ENCODE data around the gene CYFIP1. TPM values are rescaled to one million over a fixed set of nuclear protein-coding genes. Genes with fewer than 3 reads are reported as not detected.

Gene CYFIP1
- polyA plus RNA-seq, 1 donor from 2014 or later = 9.3 TPM

DNA sequence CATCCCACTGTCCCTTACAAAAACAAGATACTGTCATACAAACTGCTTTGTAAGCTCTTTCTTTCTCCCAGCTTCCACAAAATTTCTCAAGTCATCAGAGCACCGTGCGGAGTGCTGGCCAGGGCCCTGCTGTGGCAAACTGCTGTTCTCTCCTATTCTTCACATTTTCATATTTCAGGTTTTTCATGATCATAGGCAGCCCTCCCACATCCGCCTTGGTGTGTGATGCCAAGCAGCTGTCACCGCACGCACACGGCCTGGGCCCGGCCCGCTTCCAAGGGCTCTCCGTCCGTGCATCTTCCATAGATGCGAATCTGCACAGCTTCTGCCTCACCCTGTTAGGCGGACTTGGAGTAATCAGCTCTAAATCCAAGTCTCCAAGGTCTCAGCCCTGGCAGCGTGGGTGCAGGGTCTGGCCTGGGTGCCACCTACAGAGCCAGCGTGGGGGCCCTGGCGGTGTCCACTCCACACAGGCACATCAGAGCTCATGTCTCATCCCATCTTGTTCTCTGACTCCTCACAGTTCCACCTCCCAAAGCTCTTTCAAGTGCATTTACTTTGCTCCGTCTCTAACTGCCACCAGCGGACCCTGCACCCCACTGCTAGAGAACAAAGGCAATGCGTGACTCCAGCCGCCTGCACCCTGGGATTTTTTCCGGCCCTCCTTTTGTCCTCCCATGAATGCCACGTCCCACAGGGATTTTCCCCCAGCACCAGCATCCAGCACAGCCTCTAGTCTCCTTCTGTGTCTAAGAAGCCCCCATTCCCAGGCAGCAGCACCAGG lies 27.2 kb downstream of the CYFIP1 start:
- H3K9me3 ChIP-seq (ENCODE audit: low read length) = no peaks in the 10 kb centered on the region
- H4K20me1 ChIP-seq (ENCODE audit: insufficient read depth) = no peaks in the 10 kb centered on the region
- H3K9ac ChIP-seq (ENCODE audit: low read length) = no peak overlapping the region
- no peaks in the 10 kb centered on the region for H3K36me3 ChIP-seq (ENCODE audit: insufficient read depth, low read length)
- H3K79me2 ChIP-seq (replicated peaks; ENCODE audit: insufficient read depth, low read length) = peaks cover 4% of the 10 kb centered on the region
- no peak overlapping the region for H3K4me2 ChIP-seq (ENCODE audit: low read length)
- TF ChIP-seq POLR2AphosphoS5 (IDR thresholded peaks at IDR 0.05) (no peak), REST (IDR thresholded peaks at IDR 0.05; ENCODE audit: borderline replicate concordance) (no peak), EP300 (conservative IDR thresholded peaks at IDR 0.05; ENCODE audit: poor library complexity, severe bottlenecking) (no peak), RAD21 (conservative IDR thresholded peaks at IDR 0.05) (no peak), MXI1 (conservative IDR thresholded peaks at IDR 0.05; ENCODE audit: poor library complexity, severe bottlenecking) (no peak), SMC3 (conservative IDR thresholded peaks at IDR 0.05; ENCODE audit: poor library complexity) (no peak)
- H3K27me3 ChIP-seq (ENCODE audit: insufficient read depth, low read depth, low read length) = no peaks in the 10 kb centered on the region
- no peak overlapping the region for H2AFZ ChIP-seq (ENCODE audit: low read depth, low read length)
- no peaks in the 10 kb centered on the region for H3F3A ChIP-seq (ENCODE audit: insufficient read depth, low read length, poor library complexity, severe bottlenecking)
- no peak overlapping the region for H3K27ac ChIP-seq (ENCODE audit: low read length)
- no peaks in the 10 kb centered on the region for H3K9me2 ChIP-seq (ENCODE audit: insufficient read depth, low read length)
- no peak overlapping the region for H3K4me3 ChIP-seq (ENCODE audit: low read length)

- no peaks in the 10 kb centered on the region for H3F3A ChIP-seq (ENCODE audit: insufficient read depth, low read length, poor library complexity, severe bottlenecking)
- no peaks in the 10 kb centered on the region for H3K9me3 ChIP-seq (ENCODE audit: low read length)
- H3K27me3 ChIP-seq (ENCODE audit: insufficient read depth, low read depth, low read length) = no peaks in the 10 kb centered on the region
- H3K27ac ChIP-seq (ENCODE audit: low read length) = no peak overlapping the region
- peaks cover 4% of the 10 kb centered on the region for H3K79me2 ChIP-seq (replicated peaks; ENCODE audit: insufficient read depth, low read length)
- H3K4me2 ChIP-seq (ENCODE audit: low read length) = no peak overlapping the region
- no peak overlapping the region for H2AFZ ChIP-seq (ENCODE audit: low read depth, low read length)
- H3K36me3 ChIP-seq (ENCODE audit: insufficient read depth, low read length) = no peaks in the 10 kb centered on the region
- no peak overlapping the region for H3K9ac ChIP-seq (ENCODE audit: low read length)
- TF ChIP-seq SMC3 (conservative IDR thresholded peaks at IDR 0.05; ENCODE audit: poor library complexity) (no peak), POLR2AphosphoS5 (IDR thresholded peaks at IDR 0.05) (no peak), MXI1 (conservative IDR thresholded peaks at IDR 0.05; ENCODE audit: poor library complexity, severe bottlenecking) (no peak), EP300 (conservative IDR thresholded peaks at IDR 0.05; ENCODE audit: poor library complexity, severe bottlenecking) (no peak), EZH2 (IDR thresholded peaks at IDR 0.05; ENCODE audit: borderline replicate concordance, insufficient read depth, low read length, poor library complexity, severe bottlenecking) (no peak), RAD21 (conservative IDR thresholded peaks at IDR 0.05) (no peak), TAF1 (IDR thresholded peaks at IDR 0.05; ENCODE audit: low read depth) (no peak), REST (IDR thresholded peaks at IDR 0.05; ENCODE audit: borderline replicate concordance) (no peak)
- TF ChIP-seq, protein P1, sequence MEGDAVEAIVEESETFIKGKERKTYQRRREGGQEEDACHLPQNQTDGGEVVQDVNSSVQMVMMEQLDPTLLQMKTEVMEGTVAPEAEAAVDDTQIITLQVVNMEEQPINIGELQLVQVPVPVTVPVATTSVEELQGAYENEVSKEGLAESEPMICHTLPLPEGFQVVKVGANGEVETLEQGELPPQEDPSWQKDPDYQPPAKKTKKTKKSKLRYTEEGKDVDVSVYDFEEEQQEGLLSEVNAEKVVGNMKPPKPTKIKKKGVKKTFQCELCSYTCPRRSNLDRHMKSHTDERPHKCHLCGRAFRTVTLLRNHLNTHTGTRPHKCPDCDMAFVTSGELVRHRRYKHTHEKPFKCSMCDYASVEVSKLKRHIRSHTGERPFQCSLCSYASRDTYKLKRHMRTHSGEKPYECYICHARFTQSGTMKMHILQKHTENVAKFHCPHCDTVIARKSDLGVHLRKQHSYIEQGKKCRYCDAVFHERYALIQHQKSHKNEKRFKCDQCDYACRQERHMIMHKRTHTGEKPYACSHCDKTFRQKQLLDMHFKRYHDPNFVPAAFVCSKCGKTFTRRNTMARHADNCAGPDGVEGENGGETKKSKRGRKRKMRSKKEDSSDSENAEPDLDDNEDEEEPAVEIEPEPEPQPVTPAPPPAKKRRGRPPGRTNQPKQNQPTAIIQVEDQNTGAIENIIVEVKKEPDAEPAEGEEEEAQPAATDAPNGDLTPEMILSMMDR (IDR thresholded peaks at IDR 0.05; ENCODE audit: poor library complexity, severe bottlenecking) = no peak
- no peaks in the 10 kb centered on the region for H4K20me1 ChIP-seq (ENCODE audit: insufficient read depth)
- no peak overlapping the region for H3K4me3 ChIP-seq (ENCODE audit: low read length)
- H3K9me2 ChIP-seq (ENCODE audit: insufficient read depth, low read length) = no peaks in the 10 kb centered on the region
These were observed 28.5 kb downstream of the CYFIP1 start for GRCh38 chr15:22951381-22952280.

All from neural cell (in vitro differentiated cells).